Measurements from ENCODE around the gene PAPPA2. TPM values are rescaled to one million over a fixed set of nuclear protein-coding genes. Genes with fewer than 3 reads are reported as not detected.

Gene PAPPA2
- total and polyA plus RNA-seq, 2 of the 4 experiments (the other 2 are of a cell fraction) = 0.10 to 0.18 TPM

- no peak overlapping the region for H4K5ac ChIP-seq (ENCODE audit: low read depth, low read length)
- in situ Hi-C loops (cut with MboI; ENCODE audit: low sequenced_read_pairs) (no loop called here), dilution Hi-C loops (cut with HindIII; ENCODE audit: low sequenced_read_pairs, unreplicated experiment) (no loop called here), intact Hi-C loops (cut with micrococcal nuclease) (loop anchor here (10.0 kb wide), 1 partner anchor 1380 kb away; no protein-coding TSS in a partner anchor)
- no peak overlapping the region for H2AFZ ChIP-seq (replicated peaks; ENCODE audit: low read length, poor library complexity)
- CTCF ChIA-PET = no interaction called here
- no peak overlapping the region for H3K23ac ChIP-seq (ENCODE audit: low read depth, low read length)
- H3K18ac ChIP-seq (ENCODE audit: low read depth, low read length) = no peak overlapping the region
- TF ChIP-seq NFE2L2 (IDR thresholded peaks at IDR 0.05; ENCODE audit: low read depth, low read length) (no peak), RAD21 (IDR thresholded peaks at IDR 0.05; ENCODE audit: low read length) (no peak)
- no peaks in the 10 kb centered on the region for H3K9me3 ChIP-seq (ENCODE audit: control insufficient read depth, insufficient read depth, low read length)
- H3K14ac ChIP-seq (replicated peaks; ENCODE audit: low read depth, low read length) = no peak overlapping the region
- H4K20me1 ChIP-seq (ENCODE audit: insufficient read depth, low read length) = no peaks in the 10 kb centered on the region
- ATAC-seq (ENCODE audit: low read depth) = no peak
- H2BK120ac ChIP-seq (ENCODE audit: low read depth, low read length) = no peak overlapping the region
- no peak overlapping the region for H3K4ac ChIP-seq (ENCODE audit: low read depth, low read length)
- no peak for DNase-seq
- no peak overlapping the region for H3K56ac ChIP-seq (ENCODE audit: extremely low read depth, insufficient read depth, low read length)
- no peak overlapping the region for H2AK5ac ChIP-seq (ENCODE audit: low read depth, low read length)
- no peaks in the 10 kb centered on the region for H3K27me3 ChIP-seq (ENCODE audit: control insufficient read depth, insufficient read depth, low read length)
- no peak overlapping the region for H4K8ac ChIP-seq (ENCODE audit: low read depth in 2 of 2, low read length in 2 of 2)
- no peaks in the 10 kb centered on the region for H3K79me1 ChIP-seq (ENCODE audit: low read depth in 1 of 2, low read length in 2 of 2)
- 100% methylated on average over 1 of the region's 8 CpGs; no CpG with 5 or more reads in 1 of the 2 experiments for WGBS, 2 experiments (ENCODE audit: extremely low coverage in 2 of 2, insufficient read length in 1 of 2)
- POLR2A ChIA-PET (ENCODE audit: unreplicated experiment) = no interaction called here
- H2BK5ac ChIP-seq (ENCODE audit: low read depth, low read length, poor library complexity, severe bottlenecking) = no peak overlapping the region
- BruUV-seq (replicated peaks) = no TSS peak
- no peak overlapping the region for H3K4me2 ChIP-seq (ENCODE audit: low read depth, low read length)
- no peaks in the 10 kb centered on the region for H3K4me1 ChIP-seq (ENCODE audit: control insufficient read depth, insufficient read depth, low read length)
- H2AK9ac ChIP-seq (replicated peaks; ENCODE audit: low read depth, low read length, poor library complexity) = no peak overlapping the region
- no peak overlapping the region for H3K9ac ChIP-seq (ENCODE audit: low read depth, low read length)
- H3K4me3 ChIP-seq (ENCODE audit: insufficient read depth, low read depth, low read length) = no peak overlapping the region
- H2BK20ac ChIP-seq (ENCODE audit: low read depth, low read length) = no peak overlapping the region
- H4K91ac ChIP-seq (ENCODE audit: insufficient read depth, low read depth, low read length) = no peak overlapping the region
- H2BK15ac ChIP-seq (ENCODE audit: low read depth, low read length) = no peak overlapping the region
- no peak overlapping the region for H3K27ac ChIP-seq (ENCODE audit: insufficient read depth, low read length)
- no peaks in the 10 kb centered on the region for H3K9me1 ChIP-seq (ENCODE audit: insufficient read depth, low read length)
- no peaks in the 10 kb centered on the region for H3K36me3 ChIP-seq (ENCODE audit: control insufficient read depth, insufficient read depth, low read length)
These were observed 431.5 kb downstream of the PAPPA2 start for GRCh38 chr1:176894450-176894849.
